Stimulated activated CD8-positive, alpha-beta memory T cell treated with anti-CD3 and anti-CD28 coated beads, Interleukin-4, amount 100 ng/mL, for 1 hour (primary cell): Measurements from ENCODE around the gene ANXA2.
"Not testable (repeated sequence)": the region's sequence is repeated elsewhere in the genome, so short reads cannot be mapped to it uniquely, and the experiment has no call there.

Source experiments
- DNase-seq, 2 donors: peaks; one replicate each; pipeline ENCODE4 v3.0.0-alpha.2; 2020; ENCODE audit warnings: low read depth in 2 of 2, low spot score in 1 of 2

The ANXA2 gene

DNA sequence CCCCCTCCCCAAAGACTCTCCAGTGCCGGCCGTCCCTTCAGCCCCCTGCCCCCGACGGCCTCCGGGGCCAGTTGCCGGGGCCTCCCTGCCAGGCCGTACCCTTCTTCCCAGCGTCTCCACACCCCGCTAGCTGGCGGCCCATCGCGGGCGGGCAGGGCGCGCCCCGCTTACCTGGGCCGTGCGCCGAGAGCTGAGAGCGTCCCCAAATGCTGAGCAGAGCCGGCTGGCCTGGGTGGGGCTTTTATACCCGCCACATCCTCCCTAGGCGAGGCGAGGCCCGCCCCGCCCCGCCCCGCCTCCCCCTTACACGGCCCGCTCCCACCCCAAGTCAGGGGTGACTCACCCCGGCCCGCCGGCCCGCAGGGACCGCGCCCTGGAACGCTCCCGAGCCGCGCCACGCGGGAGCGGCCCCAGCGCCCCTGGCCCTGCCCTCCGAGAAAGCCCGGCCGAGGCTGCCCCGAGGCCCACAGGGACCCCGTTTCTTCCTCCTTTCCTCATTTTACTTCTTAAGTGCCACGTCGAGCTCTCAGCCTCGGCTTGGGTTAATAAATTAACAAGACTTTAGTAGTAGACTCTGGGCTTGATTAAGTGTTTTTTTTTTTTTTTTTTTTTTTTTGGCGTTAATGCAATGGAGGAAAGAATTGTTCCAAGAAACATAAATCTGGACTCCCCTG lies at the start of gene ANXA2:
ANXA2 (minus strand) TSS at position 215 of the 674 bp plus-strand sequence. CDS start 11,911 bp downstream, outside the sequence.
- peak; percentile 54 to 78 for DNase-seq

DNA sequence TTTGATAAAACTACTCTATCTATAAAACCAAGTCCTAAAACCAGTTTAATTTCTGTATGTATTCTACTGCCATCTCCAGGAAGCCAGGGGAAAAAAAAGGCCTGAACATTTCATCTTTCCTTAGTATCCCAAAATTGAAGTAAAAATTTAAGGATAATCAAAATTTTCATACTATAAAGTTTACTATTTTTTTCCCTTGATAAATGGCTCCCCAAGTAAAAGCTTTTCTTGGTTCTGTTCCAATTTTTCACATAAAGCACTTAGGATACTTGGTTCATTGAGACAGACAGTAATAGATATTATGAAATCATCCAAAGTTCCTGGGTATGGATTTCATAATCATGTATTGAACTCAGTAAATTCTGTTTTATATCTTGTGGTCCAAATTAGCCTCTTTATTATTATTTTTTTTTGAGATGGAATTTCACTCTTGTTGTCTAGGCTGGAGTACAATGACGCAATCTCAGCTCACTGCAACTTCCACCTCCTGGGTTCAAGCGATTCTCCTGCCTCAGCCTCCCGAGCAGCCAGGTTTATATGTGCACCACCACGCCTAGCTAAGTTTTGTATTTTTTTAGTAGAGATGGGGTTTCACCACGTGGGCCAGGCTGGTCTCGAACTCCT lies 46.6 kb upstream of the ANXA2 start:
- no peak for DNase-seq

DNA sequence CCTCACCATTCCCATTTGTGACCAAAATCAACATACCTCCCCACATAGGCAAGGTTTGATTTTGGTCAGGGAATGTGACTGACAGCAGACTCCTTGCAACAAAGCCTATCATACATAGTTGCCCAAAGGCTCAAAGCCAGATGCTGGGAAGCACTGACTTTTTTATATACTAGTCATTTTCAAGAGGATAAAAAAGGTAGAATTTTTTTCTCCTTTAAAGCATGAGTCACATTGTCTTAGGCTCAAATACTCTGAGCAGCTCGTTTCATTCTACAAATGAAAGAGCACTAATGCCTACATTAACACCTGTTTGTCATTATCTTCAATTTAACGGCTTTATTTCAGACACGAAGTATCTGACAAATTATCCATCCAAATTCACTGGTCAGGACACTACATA lies 45.0 kb upstream of the ANXA2 start:
- no peak for DNase-seq

DNA sequence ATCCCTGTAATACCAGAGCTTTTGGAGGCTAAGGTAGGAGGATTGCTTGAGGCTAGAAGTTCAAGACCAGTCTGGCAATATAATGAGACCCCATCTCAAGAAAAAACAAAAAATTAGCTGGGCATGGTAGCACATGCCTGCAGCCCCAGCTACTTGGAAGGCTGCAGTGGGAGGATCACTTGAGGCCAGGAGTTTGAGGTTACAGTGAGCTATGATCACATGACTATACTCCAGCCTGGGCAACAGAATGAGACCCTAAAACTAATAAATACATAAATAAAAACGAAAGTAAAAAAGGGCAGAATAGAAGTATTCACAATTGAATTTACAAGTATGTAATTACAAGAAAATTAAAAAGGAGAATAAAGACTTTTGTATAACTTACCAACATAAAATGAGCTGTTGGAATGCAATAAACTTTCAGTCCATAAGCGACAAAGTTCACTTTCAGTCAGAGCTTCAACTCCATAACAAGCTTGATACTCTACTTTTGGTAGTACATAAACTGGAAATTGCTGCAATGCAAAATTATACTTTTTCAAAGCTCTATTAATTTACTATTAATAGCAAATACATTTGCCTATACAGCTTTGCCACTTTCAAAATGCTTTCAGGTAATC lies 44.4 kb upstream of the ANXA2 start:
- no peak for DNase-seq

DNA sequence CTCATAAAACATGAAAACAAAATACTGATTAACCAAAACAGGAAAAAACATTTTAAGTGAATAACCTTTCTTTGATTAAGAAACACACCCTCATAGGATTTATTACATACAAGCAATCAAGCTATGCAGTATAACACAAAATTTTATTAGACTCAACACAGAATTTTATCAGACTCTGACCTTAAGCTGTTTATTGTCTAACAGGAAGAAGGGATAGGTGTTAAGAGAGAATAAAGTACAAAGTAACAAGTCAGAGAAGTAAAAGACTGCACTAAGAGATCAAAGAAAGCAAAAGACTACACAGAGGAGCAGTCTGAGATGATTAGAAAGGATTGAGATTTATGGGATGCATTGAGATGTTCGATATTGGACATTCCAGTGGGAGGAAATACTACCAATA lies 43.5 kb upstream of the ANXA2 start:
- no peak for DNase-seq

- no peak for DNase-seq
Observed at GRCh38 chr15:60438646-60439045, 40.9 kb upstream of the ANXA2 start.

GRCh38 chr15:60428935-60429334 lies 31.1 kb upstream of the ANXA2 start:
- no peak for DNase-seq

- no peak for DNase-seq
Observed at GRCh38 chr15:60426870-60427508, 29.2 kb upstream of the ANXA2 start.

- DNase-seq: no peak
Observed at GRCh38 chr15:60425461-60425860, 27.7 kb upstream of the ANXA2 start.

DNA sequence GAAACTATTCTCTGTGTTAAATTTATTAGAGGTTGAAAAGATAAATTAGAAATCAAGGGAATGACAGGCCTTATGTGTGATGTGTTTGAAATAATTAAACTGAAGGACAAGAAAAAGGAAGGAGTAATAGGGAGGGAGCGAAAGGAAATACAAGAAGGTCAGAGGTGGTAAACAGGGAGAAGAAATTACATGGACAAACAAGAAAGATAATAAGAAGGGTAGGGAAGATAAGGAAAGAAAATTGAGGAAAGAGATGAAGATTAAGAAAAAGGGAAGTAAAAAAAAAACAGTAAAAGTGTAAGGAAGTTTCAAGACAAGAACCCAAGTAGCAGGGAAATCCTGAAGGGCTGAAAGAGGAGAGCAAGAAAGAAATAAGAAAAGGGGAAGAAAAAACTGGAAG lies 26.2 kb upstream of the ANXA2 start:
- no peak for DNase-seq

GRCh38 chr15:60423537-60423936 lies 25.8 kb upstream of the ANXA2 start:
- DNase-seq: no peak

DNA sequence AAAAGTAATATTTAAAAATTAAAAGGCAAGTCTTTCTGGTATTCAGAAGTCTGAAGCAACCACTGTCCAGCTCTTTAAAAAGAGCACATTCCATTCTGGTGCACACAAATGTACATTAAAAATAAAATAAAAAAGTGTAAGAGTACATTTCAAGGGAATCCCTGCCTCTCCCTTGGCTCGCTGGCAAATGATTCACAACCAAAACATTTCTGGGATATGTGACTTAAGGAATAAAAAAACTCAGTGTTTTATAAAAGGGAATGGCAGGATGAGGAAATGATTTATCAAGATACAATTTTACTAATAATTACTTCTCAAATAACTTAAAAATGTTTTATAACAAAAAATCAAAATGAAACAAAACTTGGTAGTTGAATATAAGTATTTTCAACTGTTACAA lies 23.8 kb upstream of the ANXA2 start:
- DNase-seq: no peak

GRCh38 chr15:60420203-60420716 lies 22.5 kb upstream of the ANXA2 start:
- DNase-seq: no peak

- no peak for DNase-seq
Observed at GRCh38 chr15:60419753-60420152, 22.0 kb upstream of the ANXA2 start.

- no peak for DNase-seq
Observed at GRCh38 chr15:60418096-60418495, 20.3 kb upstream of the ANXA2 start.

- no peak for DNase-seq
Observed at GRCh38 chr15:60417112-60417511, 19.3 kb upstream of the ANXA2 start.

DNA sequence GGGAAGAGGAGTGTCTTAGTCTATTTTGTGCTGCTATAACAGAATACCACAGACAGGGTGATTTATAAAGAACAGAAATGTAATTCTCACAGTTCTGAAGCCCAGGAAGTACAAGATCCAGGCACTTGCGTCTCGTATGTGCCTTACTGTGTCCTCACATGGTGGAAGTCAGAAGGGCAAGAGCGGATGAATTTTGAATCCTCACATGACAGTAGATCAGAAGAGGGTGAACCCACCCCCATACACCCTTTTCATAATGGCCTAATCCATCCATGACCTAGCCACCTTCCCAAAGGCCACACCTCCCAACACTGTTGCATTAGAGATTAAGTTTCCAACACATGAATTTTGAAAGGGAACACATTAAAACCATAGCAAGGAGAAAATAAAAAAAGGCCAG lies 18.7 kb upstream of the ANXA2 start:
- DNase-seq: no peak

DNA sequence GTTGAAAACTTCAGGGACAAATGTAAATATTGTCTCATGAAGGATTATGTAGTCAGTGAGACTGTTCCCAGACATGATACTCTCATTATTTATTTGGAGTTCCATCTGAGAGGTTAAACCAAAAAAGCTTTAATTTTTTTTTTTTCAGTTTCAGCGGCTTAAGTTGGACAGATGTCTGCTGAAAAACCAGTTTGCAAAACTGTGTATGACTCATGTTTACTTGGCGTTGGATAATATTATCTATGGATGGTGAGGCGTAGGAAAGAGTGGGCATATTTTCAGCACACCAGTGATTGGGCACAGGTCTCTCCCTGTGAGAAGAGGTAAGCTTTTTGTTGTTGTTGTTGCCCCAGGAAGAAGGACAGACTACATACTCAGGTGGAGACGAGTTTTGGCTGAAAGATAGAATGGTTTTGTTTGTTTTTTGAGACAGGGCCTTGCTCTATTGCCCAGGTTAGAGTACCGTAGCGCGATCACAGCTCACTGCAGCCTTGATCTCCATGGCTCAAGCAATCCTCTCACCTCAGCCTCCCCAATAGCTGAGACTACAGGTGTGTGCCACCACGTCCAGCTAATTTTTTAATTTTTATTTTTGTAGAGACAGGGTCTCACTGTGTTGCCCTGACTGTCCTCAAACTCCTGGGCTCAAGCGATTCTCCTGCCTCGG lies 16.4 kb upstream of the ANXA2 start:
- no peak for DNase-seq

DNA sequence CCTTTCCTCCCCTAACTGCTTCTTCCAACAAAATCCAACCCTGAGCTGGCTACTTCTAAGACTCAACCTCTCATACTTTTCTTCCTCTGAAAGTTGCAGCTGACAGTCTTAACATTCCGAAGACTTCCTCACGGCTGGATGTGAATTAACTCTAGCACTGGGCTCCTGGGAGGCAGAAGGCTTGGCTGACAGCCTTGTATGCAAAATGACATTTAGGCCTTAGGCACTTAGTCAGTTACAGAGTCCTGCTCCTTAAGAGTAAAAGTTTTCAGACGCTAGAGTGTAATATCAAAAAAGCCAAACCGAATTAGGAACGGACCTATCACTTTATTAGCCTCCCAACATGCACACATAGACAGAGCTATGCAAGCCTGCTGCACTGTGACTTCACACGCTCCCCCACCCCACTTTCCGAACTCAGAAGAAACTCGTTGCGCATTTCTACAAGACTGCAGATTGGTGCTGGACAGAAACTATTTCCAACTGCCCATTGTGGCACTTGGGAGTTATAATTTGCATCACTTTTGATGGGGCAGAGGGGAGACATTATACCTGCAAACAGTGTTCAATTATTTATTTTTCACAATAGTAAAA lies 15.5 kb upstream of the ANXA2 start:
- DNase-seq: no peak

- not testable (repeated sequence) for DNase-seq
Observed at GRCh38 chr15:60412807-60413206, 15.0 kb upstream of the ANXA2 start.
